HuH-7 (cell line): Measurements from ENCODE around the gene IL22RA1.

Experiments
- DNase-seq: peaks from one replicate; pipeline ENCODE4 v3.0.0; 2011; ENCODE audit warnings: low spot score

The IL22RA1 gene, protein sequence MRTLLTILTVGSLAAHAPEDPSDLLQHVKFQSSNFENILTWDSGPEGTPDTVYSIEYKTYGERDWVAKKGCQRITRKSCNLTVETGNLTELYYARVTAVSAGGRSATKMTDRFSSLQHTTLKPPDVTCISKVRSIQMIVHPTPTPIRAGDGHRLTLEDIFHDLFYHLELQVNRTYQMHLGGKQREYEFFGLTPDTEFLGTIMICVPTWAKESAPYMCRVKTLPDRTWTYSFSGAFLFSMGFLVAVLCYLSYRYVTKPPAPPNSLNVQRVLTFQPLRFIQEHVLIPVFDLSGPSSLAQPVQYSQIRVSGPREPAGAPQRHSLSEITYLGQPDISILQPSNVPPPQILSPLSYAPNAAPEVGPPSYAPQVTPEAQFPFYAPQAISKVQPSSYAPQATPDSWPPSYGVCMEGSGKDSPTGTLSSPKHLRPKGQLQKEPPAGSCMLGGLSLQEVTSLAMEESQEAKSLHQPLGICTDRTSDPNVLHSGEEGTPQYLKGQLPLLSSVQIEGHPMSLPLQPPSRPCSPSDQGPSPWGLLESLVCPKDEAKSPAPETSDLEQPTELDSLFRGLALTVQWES

DNA sequence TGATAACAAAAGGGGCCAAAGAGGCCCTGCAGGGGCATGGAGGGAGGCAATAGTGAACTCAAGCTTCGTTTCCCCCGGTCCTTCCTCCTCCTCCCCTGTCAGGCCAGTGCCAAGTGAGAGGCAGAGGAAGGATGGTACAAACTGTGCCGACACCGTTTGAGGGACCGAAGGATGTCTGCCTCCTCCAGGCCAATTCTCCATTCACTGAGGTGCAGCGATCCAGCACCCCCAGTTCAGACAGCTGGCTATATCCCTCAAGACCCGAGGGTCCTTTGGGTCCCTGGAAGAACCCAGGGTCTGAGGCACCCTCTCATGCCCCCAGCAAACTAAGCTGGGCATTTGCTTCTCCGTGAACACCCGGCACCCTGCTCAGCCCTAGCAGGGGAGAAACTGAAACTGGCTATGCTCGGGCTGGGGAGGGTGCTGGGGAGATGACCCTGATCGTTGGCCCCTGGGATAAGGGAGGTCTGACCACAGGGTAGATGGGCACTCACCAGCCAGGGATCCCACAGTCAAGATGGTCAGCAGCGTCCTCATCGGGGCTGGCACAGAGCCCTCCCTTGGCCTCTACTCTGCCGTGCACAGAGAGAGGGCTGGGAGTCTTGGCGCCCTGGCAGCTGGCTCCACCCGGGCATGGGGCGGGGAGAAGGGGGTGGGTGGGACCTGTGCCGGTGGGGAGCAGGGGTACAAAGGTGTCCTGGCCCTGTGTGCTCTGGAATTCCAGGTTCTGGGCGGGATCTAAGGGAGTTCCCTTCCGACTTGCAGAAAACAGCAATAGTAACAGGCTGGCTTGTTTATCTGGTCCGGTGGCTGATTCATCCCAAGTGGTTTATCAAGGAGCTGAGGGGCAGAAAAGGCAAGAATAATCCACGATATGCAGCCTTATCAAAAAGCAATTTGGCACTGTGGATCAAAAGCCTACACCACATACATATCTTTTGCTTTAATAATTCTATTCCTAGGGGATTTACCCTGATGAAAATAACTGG lies at the start of gene IL22RA1:
TSS of gene IL22RA1 (minus strand) at position 595 of the 989 bp plus-strand sequence. CDS start at position 537, 58 bp downstream.
- no peak for DNase-seq

DNA sequence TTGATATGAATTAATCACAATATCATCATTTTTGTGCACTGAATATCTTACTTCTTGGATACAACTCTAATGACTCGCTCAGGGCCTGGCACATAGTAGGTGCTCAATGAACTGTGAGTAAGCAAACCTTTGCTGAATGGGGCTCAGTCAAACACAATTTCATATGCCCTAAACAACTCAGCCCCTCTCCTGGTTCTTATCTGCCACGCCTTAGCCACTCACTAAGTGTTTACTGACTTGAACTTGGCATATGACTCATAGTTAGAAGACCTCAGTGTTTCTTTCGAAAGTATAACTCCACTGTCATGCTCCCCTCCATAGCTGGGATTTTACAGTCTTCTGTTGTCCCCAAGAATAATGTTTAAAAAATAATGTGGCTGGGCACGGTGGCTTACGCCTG lies 48.9 kb upstream of the IL22RA1 start:
- no peak for DNase-seq

DNA sequence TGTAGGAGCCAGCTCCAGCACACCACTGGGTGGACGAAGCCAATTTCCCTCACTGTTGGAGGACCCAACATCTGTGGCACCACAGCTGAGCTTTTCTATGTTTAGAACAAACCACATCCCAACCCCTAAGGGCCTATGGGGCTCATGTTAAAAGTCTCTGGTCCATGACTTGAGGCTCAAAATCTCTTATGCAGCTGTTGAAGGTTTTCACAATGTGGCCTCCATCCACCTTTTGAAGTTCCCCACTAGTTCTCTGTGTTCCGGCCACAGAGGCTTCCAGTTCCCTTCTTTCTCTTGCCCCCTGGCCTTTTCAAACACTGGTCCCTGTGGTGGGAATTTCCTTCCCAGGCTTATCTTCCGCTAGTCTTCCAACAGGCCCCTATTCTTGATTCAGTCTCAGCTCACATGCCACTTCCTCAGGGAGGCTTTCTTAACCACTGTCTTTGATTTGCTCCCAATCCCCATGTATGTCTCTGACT lies 48.1 kb upstream of the IL22RA1 start:
- DNase-seq, result no peak

DNA sequence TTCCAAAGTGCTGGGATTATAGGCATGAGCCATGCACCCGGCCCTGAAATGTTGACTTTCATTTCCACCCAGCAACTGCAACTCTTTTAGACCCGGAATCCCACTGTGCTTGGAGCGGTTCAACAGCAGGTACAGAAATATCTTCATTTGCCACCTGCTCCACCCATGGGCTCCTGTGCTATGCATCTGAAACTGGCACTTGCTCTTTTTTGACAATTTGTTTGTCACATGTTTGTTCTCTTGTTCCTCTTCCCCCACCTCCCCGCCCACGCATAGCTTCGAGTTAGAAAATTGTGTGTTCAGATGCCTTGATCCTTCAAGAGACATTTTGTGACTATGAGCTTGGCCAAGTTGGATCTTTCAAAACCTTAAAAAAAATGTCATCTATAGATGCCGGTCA lies 46.6 kb upstream of the IL22RA1 start:
- DNase-seq, result no peak

DNA sequence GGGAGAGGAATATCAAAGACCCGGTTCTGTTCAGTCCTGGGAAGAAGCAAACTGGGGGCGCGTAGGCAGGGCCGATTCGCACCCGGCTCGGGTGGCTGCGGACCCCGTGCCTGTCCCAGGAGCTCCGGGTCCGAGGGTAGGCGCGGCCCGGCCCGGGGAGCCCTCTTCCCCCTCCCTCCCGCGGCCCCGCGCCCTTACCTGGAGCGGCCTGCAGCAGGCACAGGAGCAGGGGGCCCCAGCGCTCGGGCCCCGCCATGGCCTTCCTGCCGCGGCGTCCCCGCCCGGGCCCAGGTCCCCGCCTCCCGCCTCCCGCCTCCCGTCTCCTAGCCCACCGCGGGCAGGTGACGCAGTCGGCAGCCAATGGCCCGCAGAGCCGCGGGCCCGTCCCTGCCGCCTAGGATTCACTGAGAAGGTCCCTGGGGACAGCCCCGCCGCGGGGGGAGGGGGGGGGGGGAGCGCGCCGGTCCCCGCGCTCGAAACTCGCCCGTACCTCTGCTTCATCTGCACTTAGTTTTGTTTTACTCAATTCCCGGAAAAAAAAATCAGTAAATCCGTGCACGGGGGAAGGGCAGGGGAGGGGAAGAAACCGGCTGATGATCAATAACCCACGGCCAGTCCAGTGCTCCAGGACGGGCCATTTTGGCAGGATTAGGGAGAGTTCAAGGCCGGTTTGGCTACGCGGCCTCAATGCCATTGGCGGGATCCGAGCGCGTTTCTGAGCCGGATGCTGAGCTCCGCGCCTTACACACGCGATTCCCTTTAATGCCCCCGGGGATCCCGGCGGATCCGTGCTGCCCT lies 44.3 kb upstream of the IL22RA1 start, which contains the start of gene IFNLR1:
TSS of gene IFNLR1 (minus strand) at position 297 of the 798 bp plus-strand sequence. CDS start at position 256, 41 bp downstream.
- DNase-seq, result peak; percentile 85

DNA sequence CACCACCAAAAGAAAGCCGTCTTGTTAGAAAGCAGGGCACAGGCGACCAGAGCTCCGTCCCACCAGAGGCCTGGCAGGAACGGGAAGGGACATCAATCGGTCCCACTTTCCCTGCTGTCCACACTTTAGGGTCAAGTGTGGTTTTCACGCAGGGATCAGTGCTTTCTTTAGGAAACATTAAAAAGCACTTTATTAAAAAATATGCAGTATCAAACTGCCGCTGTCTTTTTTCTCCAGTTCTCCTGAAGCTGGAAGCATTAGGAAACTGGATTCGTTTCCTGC lies 43.7 kb upstream of the IL22RA1 start:
- DNase-seq, result no peak

DNA sequence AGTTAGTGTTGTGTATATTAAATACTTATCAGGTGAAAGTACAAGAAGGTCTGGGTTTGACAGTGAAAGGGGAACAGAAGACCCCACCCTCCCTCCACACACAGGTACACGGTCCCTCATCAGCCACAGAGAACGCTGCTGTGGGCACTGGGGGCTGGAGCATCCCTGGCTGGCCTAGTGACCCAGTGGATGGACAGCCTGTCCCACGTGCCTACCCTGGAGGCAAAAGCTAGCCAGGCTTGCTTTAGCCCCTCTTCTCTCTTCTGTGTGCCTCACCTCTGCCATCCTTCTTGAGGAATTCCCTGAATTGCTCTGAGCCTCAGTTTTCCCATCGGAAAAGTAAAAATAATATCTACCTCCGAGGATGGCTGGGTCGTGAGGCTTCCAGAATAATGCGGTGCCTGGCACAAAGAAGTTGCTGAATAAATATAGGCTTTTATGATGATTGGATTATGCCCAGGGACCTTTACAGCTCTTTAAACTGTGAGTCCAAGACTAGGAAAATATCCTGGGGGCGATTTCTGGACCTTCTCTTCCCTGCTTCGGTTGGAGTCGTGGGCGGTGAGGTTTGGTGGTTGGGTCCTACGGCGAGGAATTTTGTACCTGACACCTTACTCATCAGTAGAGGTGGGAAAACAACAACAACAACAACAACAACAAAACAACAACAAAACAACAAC lies 43.2 kb upstream of the IL22RA1 start:
- DNase-seq, result no peak

DNA sequence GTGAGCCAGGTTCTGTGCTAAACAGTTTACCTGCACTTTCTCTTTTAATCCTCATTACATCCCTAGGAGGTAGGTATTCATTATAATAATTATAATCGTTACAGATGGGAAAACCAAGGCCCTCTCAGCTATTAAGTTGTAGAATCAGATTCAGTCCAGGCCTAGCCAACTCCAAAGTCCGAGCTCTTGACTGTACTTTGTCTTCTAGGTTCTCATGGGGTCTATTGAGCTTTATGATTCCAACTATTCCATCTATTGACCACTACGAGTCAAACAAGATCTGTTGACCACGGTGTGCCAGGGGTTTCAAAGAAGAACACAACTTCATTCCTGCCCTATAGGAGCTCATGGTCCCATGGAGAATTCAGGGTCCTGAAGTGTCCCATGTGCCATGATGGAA lies 42.1 kb upstream of the IL22RA1 start:
- DNase-seq, result no peak

DNA sequence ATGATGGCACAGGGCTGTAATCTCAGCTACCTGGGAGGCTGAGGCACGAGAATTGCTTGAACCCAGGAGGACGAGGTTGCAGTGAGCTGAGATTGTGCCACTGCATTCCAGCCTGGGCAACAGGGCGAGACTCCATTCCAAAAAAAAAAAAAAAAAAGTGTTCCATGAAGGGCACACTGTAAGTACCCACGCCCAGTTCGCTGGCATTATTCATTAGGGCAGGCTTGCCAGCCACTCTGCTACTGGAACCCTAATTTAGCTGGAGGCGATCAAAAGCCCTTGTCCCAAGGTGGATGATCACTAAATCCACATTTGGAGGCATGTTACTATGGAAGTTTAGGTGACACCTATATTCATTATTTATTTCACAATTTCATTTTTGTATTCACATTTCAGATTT lies 39.1 kb upstream of the IL22RA1 start:
- no peak for DNase-seq

DNA sequence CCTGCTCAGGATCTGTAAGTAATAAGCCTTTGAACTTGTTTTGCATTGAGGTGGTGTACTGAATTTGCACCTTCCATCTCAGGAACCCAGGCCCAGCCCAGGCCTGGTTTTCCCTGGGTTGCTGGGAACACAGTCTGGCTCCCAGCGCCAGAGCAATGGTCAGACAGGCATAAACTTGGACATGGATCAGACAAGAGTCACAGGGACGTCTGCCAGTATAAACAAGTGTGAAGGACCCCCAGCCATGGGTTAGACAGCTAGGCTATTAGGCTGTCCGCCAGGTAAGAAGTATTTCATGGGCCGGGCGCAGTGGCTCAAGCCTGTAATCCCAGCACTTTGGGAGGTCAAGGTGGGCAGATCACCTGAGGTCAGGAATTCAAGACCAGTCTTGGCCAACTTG lies 38.7 kb upstream of the IL22RA1 start:
- DNase-seq, result no peak

DNA sequence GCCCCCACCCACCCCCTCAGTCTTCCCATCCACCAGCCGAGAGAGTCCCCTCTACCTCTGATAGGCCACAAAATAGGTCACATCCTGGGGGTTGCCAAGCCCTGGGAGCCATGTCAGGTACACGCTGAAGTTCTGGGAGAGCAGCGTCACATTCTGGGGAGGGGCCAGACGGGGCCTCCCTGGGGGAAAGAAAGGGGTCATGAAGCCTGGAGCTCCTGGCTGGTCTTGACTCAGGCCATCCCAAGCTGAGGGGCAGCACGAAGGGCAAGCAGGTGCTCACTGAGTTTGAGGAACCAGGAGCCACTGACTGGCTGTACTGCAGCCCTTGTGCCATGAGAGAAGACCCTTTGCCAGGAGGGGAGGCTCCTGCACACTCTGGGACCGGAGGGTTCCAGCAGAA lies 37.7 kb upstream of the IL22RA1 start:
- DNase-seq, result no peak

DNA sequence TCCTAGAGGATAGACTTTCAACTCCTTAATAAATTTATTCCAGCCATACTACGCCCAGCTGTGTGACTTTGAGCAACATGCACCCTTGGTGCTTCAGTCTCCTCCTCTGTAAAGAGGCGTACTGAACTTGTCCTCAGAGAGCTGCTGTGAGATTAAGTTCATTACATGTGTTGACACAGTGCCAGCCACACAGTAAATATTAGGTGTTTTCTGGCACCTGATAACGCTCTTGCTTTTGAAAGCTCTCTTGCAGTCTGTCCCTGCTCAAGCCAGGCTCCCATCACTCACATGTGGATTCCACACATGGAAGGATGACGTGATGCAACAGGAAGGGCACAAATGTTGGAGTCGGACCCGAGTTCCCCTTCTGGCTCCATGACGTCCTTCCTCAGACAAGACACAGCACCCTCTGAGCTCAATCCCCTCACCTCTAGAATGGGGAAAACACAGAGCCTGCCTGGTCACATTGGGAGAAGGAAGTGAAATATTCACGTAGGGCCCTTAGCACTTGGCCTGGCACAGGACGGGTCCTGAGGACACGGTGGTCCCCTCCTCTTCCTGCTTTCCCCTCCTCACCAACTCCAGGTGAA lies 36.4 kb upstream of the IL22RA1 start:
- DNase-seq, result no peak

DNA sequence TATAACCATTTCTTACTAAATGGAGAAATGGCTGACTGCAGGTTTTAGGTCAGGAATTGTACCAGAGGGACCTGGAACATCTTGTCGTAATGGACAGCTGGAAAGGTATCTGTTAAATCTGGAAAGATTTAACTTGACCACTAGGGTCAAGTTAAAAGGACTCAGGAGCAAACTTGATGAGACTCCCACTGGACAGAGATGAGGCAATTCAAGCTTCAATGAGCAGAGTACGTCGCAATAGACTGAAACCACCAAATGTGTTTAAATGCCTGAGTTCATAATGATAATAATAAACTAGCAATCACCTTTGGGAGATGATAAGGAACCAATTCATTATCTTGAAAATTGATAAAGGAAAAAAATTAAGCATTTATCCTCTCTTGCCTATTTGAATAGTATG lies 35.5 kb upstream of the IL22RA1 start:
- no peak for DNase-seq

DNA sequence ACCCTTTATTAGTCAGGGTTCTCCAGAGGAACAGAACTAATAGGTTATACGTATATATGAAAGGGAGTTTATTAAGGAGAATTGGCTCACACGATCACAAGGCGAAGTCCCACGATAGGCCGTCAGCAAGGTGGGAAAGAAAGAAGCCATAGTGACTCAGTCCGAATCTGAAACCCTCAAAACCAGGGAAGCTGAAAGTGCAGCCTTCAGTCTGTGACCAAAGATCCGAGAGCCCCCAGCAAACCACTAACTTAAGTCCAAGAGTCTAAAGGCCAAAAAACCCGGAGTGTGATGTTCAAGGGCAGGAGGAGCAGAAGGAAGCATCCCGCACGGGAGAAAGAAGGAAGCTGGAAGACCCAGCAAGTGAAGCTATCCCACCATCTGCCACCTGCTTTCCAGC lies 34.2 kb upstream of the IL22RA1 start:
- no peak for DNase-seq

DNA sequence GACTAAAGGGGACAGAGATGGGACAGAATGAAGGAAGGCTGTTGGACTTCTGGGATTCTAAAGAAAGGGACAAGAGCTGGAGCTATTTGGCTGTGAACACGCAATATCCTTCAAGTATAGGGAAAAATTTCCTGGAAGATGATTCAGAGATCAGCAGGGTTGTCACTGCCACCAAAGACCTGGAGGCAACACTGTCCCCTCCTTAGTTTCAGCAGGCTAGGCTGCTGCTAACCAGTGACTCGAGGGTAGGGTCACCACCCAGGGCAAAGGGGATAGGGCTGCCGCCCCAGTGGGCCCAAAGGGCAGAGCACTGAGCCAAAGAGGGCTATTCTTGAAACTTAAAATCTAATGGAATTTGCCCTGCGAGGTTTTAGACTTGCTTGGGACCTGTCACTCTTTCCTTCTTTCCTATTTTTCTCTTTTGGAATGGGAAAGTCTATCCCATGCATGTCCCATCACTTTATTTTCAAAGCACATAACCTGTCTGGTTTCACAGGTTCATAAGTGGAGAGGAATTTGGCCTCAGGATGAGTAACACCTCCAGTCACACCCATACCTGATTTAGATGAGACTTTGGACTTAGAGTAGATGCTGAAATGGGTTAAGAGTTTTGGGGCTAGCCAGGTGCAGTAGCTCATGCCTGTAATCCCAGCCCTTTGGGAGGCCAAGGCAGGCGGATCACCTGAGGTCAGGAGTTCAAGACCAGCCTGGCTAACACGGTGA lies 32.3 kb upstream of the IL22RA1 start:
- DNase-seq, result no peak

DNA sequence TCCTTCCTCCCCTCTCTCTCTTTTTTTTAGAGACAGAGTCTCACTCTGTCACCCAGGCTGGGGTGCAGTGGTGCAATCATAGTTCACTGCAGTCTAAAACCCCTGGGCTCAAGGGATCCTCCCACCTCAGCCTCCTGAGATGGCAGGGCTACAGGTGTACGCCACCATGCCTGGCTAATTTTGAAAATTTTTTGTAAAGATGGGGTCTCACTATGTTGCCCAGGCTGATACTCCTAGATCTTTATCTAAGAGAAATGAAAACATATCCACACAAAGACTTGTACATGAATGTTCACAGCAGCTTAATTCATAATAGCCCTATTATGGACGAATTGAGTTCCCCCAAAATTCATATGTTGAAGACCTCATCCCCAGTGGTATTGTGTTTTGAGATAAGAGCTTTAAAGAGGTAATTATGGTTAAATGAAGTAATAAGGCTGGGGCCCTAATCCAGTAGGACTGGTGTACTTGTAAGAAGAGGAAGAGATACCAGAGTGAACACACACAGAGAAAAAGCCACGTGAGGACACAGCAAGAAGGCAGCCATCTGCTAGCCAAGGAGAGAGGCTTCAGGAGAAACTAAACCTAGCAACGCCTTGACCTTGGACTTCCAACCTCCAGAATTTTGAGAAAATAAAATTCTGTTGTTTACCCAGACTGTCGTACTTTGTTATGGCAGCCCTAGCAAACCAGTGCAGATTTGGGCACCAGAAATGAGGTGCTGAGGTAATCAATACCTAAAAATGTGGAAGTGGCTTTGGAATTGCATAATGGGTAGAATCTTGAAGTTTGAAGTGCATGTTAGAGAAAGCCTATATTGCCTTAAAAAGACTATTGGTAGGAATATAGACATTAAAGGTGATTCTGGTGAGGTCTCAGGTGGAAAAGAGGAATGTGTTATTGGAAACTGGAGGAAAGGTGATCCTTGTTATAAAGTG lies 31.0 kb upstream of the IL22RA1 start:
- no peak for DNase-seq

DNA sequence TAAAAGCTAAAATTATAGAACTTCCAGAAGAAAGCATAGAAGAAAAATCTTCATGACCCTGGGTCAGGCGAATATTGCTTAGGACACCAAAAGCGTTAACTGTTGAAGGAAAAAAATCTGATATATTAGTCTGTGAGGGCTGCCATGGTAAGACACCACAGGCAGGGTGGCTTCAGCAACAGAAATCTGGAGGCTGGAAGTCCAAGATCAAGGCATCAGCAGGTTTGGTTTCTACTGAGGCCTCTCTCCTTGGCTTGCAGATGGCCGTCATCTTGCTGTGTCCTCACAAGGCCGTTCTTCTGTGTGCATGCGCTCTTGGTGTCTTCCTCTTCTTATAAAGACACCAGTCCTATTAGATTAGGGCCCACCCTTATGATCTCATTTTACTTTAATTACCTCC lies 29.7 kb upstream of the IL22RA1 start:
- DNase-seq, result no peak

DNA sequence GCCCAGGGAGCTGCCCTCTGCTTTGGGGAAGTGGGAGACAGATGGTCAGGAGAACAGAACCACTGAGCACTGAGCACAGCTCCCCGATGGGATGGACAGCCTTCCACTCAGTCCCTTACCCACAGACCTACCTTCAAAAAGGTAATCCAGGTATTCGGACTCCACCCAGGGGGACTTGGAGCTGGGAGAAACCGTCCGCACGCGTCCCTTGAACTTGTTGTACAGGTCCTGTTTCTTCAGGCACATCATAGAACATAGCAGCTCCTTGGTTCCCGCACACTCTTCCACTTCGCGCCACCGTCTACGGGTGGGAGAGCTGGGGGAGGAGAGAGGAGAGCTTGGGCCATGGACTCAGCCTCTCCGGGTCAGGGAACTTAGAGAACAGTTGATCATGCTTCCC lies 26.3 kb upstream of the IL22RA1 start:
- DNase-seq, result no peak

DNA sequence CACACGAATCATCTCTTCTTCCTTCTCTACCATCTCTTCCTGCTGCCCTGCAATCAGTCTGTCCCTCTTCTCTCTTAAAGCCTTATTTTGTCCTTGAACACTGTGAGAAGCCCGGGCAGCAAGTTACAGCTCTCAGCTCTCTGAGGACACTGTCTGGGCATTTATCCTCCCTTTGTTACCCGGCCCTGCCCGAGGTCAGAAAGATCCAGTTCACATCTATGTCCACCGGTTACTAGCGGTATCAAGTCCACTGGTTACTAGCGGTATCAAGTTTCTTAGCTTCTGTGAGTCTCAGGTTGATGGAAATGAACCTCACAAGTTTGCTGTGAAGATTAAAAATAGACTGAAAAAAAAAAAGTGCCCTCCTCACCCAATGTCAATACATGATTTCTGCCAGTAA lies 25.3 kb upstream of the IL22RA1 start:
- no peak for DNase-seq
